ENCODE results near the gene GSC. TPM values are rescaled to one million over a fixed set of nuclear protein-coding genes. Genes with fewer than 3 reads are reported as not detected.

GSC gene
- total and polyA plus RNA-seq, 10 of the 15 experiments (the other 5 are each of a cell fraction or from before 2014, with no cell fraction given): not detected

GRCh38 chr14:94771906-94772490 lies 2.1 kb upstream of the GSC start:
- SMC1A ChIA-PET (ENCODE audit: uncharacterized antibody, unreplicated experiment): no interaction called here
- CTCF ChIA-PET: no interaction called here
- in situ Hi-C loops (cut with MboI) (no loop called here), intact Hi-C loops (cut with micrococcal nuclease; ENCODE audit: unreplicated experiment) (no loop called here)
- Histone ChIP-seq H3K79me2 (ENCODE audit: control insufficient read depth, insufficient read depth, low read length) (no peaks in the 10 kb centered on the region), H3K4me1 (ENCODE audit: control insufficient read depth, insufficient read depth, low read length) (no peaks in the 10 kb centered on the region), H3K4me2 (ENCODE audit: control insufficient read depth, insufficient read depth) (no peak overlapping the region), H4K20me1 (ENCODE audit: control insufficient read depth, insufficient read depth) (no peaks in the 10 kb centered on the region), H2AFZ (ENCODE audit: control insufficient read depth, low read depth, low read length) (no peak overlapping the region), H3K9ac (ENCODE audit: control insufficient read depth, insufficient read depth, low read length) (no peak overlapping the region), H3K27ac (ENCODE audit: control insufficient read depth, insufficient read depth) (no peak overlapping the region), H3K4me3 (no peak overlapping the region), H3K36me3 (ENCODE audit: control insufficient read depth in 2 of 2, insufficient read depth in 2 of 2, low read length in 1 of 2) (no peaks in the 10 kb centered on the region), H3K27me3 (replicated peaks in 1 of 2; ENCODE audit: control insufficient read depth in 2 of 2, insufficient read depth in 2 of 2, low read length in 1 of 2) (peaks cover 13 to 33% of the 10 kb centered on the region in 2 experiments), H3K9me3 (replicated peaks; ENCODE audit: control insufficient read depth, insufficient read depth, low read length) (peaks cover 2% of the 10 kb centered on the region; the same call in 2 of the 3 replicates)
- BruUV-seq (replicated peaks): no TSS peak
- POLR2A ChIA-PET: no interaction called here
- 45% methylated on average over 14 of the region's 14 CpGs for WGBS (ENCODE audit: insufficient coverage, insufficient replicate concordance, low lambda C conversion rate, missing lambda C conversion rate)
- RAD21 ChIA-PET (ENCODE audit: unreplicated experiment): no interaction called here
- DNase-seq (ENCODE audit: low read depth, low spot score) (no peak), ATAC-seq (no peak), FAIRE-seq (no peak)
- TF ChIP-seq MEF2A (IDR thresholded peaks at IDR 0.05; ENCODE audit: insufficient read depth, low read depth, low read length) (no peak), NR2C2 (IDR thresholded peaks at IDR 0.05; ENCODE audit: borderline replicate concordance, control insufficient read depth, insufficient read length, low read depth) (no peak), CEBPZ (IDR thresholded peaks at IDR 0.05; ENCODE audit: low read depth, low read length) (no peak), GATAD2B (conservative IDR thresholded peaks at IDR 0.05; ENCODE audit: low read depth) (no peak), YY1 (IDR thresholded peaks at IDR 0.05; ENCODE audit: low read depth, low read length) (no peak), LARP7 (IDR thresholded peaks at IDR 0.05) (no peak), IRF3 (IDR thresholded peaks at IDR 0.05) (no peak), WRNIP1 (IDR thresholded peaks at IDR 0.05; ENCODE audit: borderline replicate concordance, low read depth, low read length) (no peak), TBL1XR1 (IDR thresholded peaks at IDR 0.05; ENCODE audit: low read depth, low read length) (no peak), E4F1 (IDR thresholded peaks at IDR 0.05; ENCODE audit: borderline replicate concordance, partially characterized antibody) (no peak), MTA3 (IDR thresholded peaks at IDR 0.05; ENCODE audit: borderline replicate concordance, low read length) (no peak), NFXL1 (IDR thresholded peaks at IDR 0.05; ENCODE audit: borderline replicate concordance) (no peak), MTA2 (IDR thresholded peaks at IDR 0.05; ENCODE audit: low read depth) (no peak), CEBPB (IDR thresholded peaks at IDR 0.05; ENCODE audit: borderline replicate concordance in 1 of 2, low read depth in 2 of 2, low read length in 2 of 2) (no peak)
